CD4-positive, alpha-beta T cell treated with Interferon gamma for 1 hour (primary cell): Measurements from ENCODE around the gene UHMK1.
"Not testable (repeated sequence)": the region's sequence is repeated elsewhere in the genome, so short reads cannot be mapped to it uniquely, and the experiment has no call there.

ENCODE experiments used
- DNase-seq: peaks from one replicate; pipeline ENCODE4 v3.0.0-alpha.2; 2020

Gene UHMK1

GRCh38 chr1:162497723-162498495, at the start of gene UHMK1:
TSS of gene UHMK1 (plus strand) at chr1:162497818. CDS start at chr1:162498001, 183 bp downstream.
- DNase-seq: peak; percentile 91

GRCh38 chr1:162454361-162454760, 43.3 kb upstream of the UHMK1 start:
- not testable (repeated sequence) for DNase-seq

- DNase-seq: no peak
Measured at GRCh38 chr1:162456323-162456722, 41.3 kb upstream of the UHMK1 start.

GRCh38 chr1:162458236-162458635, 39.4 kb upstream of the UHMK1 start:
- DNase-seq: no peak

GRCh38 chr1:162462425-162462824, 35.2 kb upstream of the UHMK1 start:
- not testable (repeated sequence) for DNase-seq

GRCh38 chr1:162463021-162463420, 34.6 kb upstream of the UHMK1 start:
- no peak for DNase-seq

- no peak for DNase-seq
Measured at GRCh38 chr1:162466797-162467196, 30.8 kb upstream of the UHMK1 start.

- DNase-seq: no peak
Measured at GRCh38 chr1:162470216-162470615, 27.4 kb upstream of the UHMK1 start.

GRCh38 chr1:162471290-162471853, 26.2 kb upstream of the UHMK1 start:
- no peak for DNase-seq

- no peak for DNase-seq
Measured at GRCh38 chr1:162475089-162475488, 22.5 kb upstream of the UHMK1 start.

- DNase-seq: no peak
Measured at GRCh38 chr1:162475539-162476185, 22.0 kb upstream of the UHMK1 start.

- no peak for DNase-seq
Measured at GRCh38 chr1:162476620-162477019, 21.0 kb upstream of the UHMK1 start.

GRCh38 chr1:162485236-162485635, 12.4 kb upstream of the UHMK1 start:
- no peak for DNase-seq

GRCh38 chr1:162487241-162487640, 10.4 kb upstream of the UHMK1 start:
- no peak for DNase-seq

GRCh38 chr1:162488219-162488618, 9.4 kb upstream of the UHMK1 start:
- no peak for DNase-seq

- DNase-seq: not testable (repeated sequence)
Measured at GRCh38 chr1:162495531-162496233, 1.9 kb upstream of the UHMK1 start.

- DNase-seq: no peak
Measured at GRCh38 chr1:162497104-162497722, 405 bp upstream of the UHMK1 start.

GRCh38 chr1:162498496-162498810, 835 bp downstream of the UHMK1 start:
- DNase-seq: no peak

GRCh38 chr1:162500805-162501204, 3.2 kb downstream of the UHMK1 start:
- DNase-seq: no peak

GRCh38 chr1:162502077-162502476, 4.5 kb downstream of the UHMK1 start:
- no peak for DNase-seq

GRCh38 chr1:162502928-162503327, 5.3 kb downstream of the UHMK1 start:
- no peak for DNase-seq

- DNase-seq: no peak
Measured at GRCh38 chr1:162527314-162527713, 29.7 kb downstream of the UHMK1 start.

GRCh38 chr1:162530307-162530987, 32.8 kb downstream of the UHMK1 start:
- peak; percentile 12 for DNase-seq
